HL-60 (cell line): ENCODE data around the gene SRRM3.

ENCODE experiments used
- GABPA ChIP-seq: IDR thresholded peaks from 2 replicates; pipeline ENCODE4 v1.6.1; 2012; ENCODE audit warnings: low read depth
- POLR2AphosphoS5 ChIP-seq: IDR thresholded peaks from 2 replicates; pipeline ENCODE4 v1.6.1; 2012; ENCODE audit warnings: low read depth
- SPI1 ChIP-seq: IDR thresholded peaks from 2 replicates; pipeline ENCODE4 v1.6.1; 2012; ENCODE audit warnings: low read depth, mild to moderate bottlenecking, borderline replicate concordance
- TF ChIP-seq, protein P1 (sequence below): IDR thresholded peaks from one replicate; pipeline ENCODE4 v1.5.1; 2011; ENCODE audit warnings: low read length, control low read depth, inconsistent platforms; ENCODE audit not compliant: insufficient read depth
- TF ChIP-seq, protein P2 (sequence below): IDR thresholded peaks from 2 replicates; pipeline ENCODE4 v1.6.1; 2012; ENCODE audit warnings: low read depth; ENCODE audit not compliant: insufficient replicate concordance

DNA sequence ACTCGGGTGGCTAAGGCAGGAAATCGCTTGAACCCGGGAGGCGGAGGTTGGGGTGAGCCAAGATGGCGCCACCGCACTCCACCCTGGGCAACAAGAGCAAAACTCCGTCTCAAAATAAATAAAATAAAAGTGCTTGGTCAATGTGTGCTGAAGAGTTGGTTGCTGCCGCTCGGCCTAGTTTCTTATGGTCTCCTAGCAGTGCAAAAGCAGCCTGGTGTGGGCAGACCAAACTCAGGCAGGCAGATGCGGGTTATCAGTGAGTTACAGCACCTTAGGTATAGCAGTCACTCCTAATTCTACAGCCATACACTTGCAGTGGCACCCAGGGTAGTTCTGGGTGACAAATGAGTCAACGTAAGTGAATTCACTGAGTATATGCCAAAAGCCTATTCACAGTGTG is 123.4 kb downstream of the SRRM3 start:
- TF ChIP-seq, protein P1, sequence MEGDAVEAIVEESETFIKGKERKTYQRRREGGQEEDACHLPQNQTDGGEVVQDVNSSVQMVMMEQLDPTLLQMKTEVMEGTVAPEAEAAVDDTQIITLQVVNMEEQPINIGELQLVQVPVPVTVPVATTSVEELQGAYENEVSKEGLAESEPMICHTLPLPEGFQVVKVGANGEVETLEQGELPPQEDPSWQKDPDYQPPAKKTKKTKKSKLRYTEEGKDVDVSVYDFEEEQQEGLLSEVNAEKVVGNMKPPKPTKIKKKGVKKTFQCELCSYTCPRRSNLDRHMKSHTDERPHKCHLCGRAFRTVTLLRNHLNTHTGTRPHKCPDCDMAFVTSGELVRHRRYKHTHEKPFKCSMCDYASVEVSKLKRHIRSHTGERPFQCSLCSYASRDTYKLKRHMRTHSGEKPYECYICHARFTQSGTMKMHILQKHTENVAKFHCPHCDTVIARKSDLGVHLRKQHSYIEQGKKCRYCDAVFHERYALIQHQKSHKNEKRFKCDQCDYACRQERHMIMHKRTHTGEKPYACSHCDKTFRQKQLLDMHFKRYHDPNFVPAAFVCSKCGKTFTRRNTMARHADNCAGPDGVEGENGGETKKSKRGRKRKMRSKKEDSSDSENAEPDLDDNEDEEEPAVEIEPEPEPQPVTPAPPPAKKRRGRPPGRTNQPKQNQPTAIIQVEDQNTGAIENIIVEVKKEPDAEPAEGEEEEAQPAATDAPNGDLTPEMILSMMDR, result no peak
- TF ChIP-seq GABPA, result no peak
- no peak for TF ChIP-seq POLR2AphosphoS5
- TF ChIP-seq, protein P2, sequence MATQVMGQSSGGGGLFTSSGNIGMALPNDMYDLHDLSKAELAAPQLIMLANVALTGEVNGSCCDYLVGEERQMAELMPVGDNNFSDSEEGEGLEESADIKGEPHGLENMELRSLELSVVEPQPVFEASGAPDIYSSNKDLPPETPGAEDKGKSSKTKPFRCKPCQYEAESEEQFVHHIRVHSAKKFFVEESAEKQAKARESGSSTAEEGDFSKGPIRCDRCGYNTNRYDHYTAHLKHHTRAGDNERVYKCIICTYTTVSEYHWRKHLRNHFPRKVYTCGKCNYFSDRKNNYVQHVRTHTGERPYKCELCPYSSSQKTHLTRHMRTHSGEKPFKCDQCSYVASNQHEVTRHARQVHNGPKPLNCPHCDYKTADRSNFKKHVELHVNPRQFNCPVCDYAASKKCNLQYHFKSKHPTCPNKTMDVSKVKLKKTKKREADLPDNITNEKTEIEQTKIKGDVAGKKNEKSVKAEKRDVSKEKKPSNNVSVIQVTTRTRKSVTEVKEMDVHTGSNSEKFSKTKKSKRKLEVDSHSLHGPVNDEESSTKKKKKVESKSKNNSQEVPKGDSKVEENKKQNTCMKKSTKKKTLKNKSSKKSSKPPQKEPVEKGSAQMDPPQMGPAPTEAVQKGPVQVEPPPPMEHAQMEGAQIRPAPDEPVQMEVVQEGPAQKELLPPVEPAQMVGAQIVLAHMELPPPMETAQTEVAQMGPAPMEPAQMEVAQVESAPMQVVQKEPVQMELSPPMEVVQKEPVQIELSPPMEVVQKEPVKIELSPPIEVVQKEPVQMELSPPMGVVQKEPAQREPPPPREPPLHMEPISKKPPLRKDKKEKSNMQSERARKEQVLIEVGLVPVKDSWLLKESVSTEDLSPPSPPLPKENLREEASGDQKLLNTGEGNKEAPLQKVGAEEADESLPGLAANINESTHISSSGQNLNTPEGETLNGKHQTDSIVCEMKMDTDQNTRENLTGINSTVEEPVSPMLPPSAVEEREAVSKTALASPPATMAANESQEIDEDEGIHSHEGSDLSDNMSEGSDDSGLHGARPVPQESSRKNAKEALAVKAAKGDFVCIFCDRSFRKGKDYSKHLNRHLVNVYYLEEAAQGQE, result no peak
- no peak for TF ChIP-seq SPI1
